H1 (cell line): ENCODE results near the gene OBP2B. TPM values are rescaled to one million over a fixed set of nuclear protein-coding genes. Genes with fewer than 3 reads are reported as not detected.
A peak's percentile ranks its signal among the peaks of the same experiment; 100 is the strongest.

Source experiments
- CTCF ChIA-PET: fragments of 300-600 bp; sonication (Branson Sonifier 250); formaldehyde crosslinking; loops from one replicate; lab custom pipeline; 2021; ENCODE audit not compliant: partially characterized antibody; lab: Charles Lee
- POLR2A ChIA-PET: fragments of 300-600 bp; sonication (Branson Sonifier 250); formaldehyde crosslinking; loops from one replicate; lab custom pipeline; 2021; ENCODE audit warnings: inconsistent platforms; ENCODE audit not compliant: partially characterized antibody; lab: Charles Lee
- DNase-seq, 2 experiments: peaks; one replicate each; pipeline versions ENCODE4 v3.0.0 to v3.0.0-alpha.2; 2010 to 2022; ENCODE audit warnings: low spot score in 2 of 2, low read depth in 1 of 2, mixed read lengths in 1 of 2
- FAIRE-seq: peaks from 2 replicates; lab custom pipeline; 2011; peaks lifted over from hg19 to GRCh38; lab: Jason Lieb, UNC
- H2AFZ ChIP-seq: 2 replicates; pipeline ENCODE4 v1.8.1; 2012; ENCODE audit warnings: low read length, inconsistent platforms
- H2AK5ac ChIP-seq: 2 replicates; pipeline ENCODE4 v1.6.1; 2013; ENCODE audit warnings: low read depth, low read length
- H2BK120ac ChIP-seq: replicated peaks from 2 replicates; pipeline ENCODE3; 2013; ENCODE audit warnings: low read depth, low read length, inconsistent platforms
- H2BK12ac ChIP-seq: 2 replicates; pipeline ENCODE4 v1.6.1; 2013; ENCODE audit warnings: low read depth, low read length
- H2BK15ac ChIP-seq: 2 replicates; pipeline ENCODE4 v1.6.1; 2013; ENCODE audit warnings: low read length
- H2BK20ac ChIP-seq: 2 replicates; pipeline ENCODE4 v1.6.1; 2013; ENCODE audit warnings: low read length
- H2BK5ac ChIP-seq: 2 replicates; pipeline ENCODE4 v1.6.1; 2013; ENCODE audit warnings: low read depth, low read length
- H3K14ac ChIP-seq: 2 replicates; pipeline ENCODE4 v1.6.1; 2013; ENCODE audit warnings: inconsistent platforms; ENCODE audit not compliant: insufficient read length
- H3K18ac ChIP-seq: 2 replicates; pipeline ENCODE4 v1.6.1; 2013; ENCODE audit warnings: low read length; ENCODE audit errors: extremely low read depth
- H3K23ac ChIP-seq: 2 replicates; pipeline ENCODE4 v1.6.1; 2013; ENCODE audit warnings: inconsistent platforms; ENCODE audit not compliant: insufficient read length
- H3K23me2 ChIP-seq: 2 replicates; pipeline ENCODE4 v1.6.1; 2013; ENCODE audit warnings: low read depth, low read length
- H3K27ac ChIP-seq: 2 replicates; pipeline ENCODE4 v1.6.1; 2011; ENCODE audit warnings: low read depth, low read length, inconsistent platforms
- H3K27me3 ChIP-seq, 4 experiments: replicated peaks in 1 of 4; 1 replicate in 1 of 4; 2 replicates in 3 of 4; pipeline versions ENCODE4 v1.6.1 to v1.8.1; 2011 to 2013; ENCODE audit warnings: low read length in 3 of 4, mild to moderate bottlenecking in 3 of 4, inconsistent platforms in 2 of 4, mixed read lengths in 2 of 4, moderate library complexity in 1 of 4; ENCODE audit not compliant: control insufficient read depth in 3 of 4, insufficient read depth in 3 of 4; ENCODE audit errors: extremely low read depth in 1 of 4
- H3K36me3 ChIP-seq, 4 experiments: 2 replicates each; pipeline versions ENCODE4 v1.6.1 to v1.8.1; 2011 to 2013; ENCODE audit warnings: mild to moderate bottlenecking in 4 of 4, low read length in 3 of 4, moderate library complexity in 2 of 4, control low read depth in 1 of 4, inconsistent platforms in 1 of 4; ENCODE audit not compliant: insufficient read depth in 4 of 4, control insufficient read depth in 2 of 4
- H3K4ac ChIP-seq: replicated peaks from 2 replicates; pipeline ENCODE3; 2013; ENCODE audit warnings: low read length, low read depth, mixed read lengths, inconsistent platforms; ENCODE audit not compliant: insufficient read length
- H3K4me1 ChIP-seq, 4 experiments: replicated peaks in 1 of 4; 1 replicate in 1 of 4; 2 replicates in 3 of 4; pipeline versions ENCODE4 v1.6.1 to v1.8.1; 2011 to 2013; ENCODE audit warnings: low read length in 3 of 4, inconsistent platforms in 2 of 4, mixed read lengths in 1 of 4; ENCODE audit not compliant: insufficient read depth in 4 of 4, control insufficient read depth in 3 of 4
- H3K4me2 ChIP-seq, 2 experiments: 2 replicates each; pipeline versions ENCODE4 v1.6.1 to v1.8.1; 2011 to 2013; ENCODE audit warnings: low read depth in 2 of 2, low read length in 2 of 2, control low read depth in 1 of 2, inconsistent platforms in 1 of 2, mild to moderate bottlenecking in 1 of 2; ENCODE audit not compliant: insufficient read depth in 1 of 2
- H3K4me3 ChIP-seq, 4 experiments: fragments of 200-600, 300-600 bp in 1 of 4; sonication (generic), shearing (Covaris generic), sonication (Bioruptor Twin) in 1 of 4; 2 replicates each; pipeline versions ENCODE4 v1.5.1 to v1.8.1; 2011 to 2016; ENCODE audit warnings: low read length in 4 of 4, low read depth in 3 of 4, control low read depth in 2 of 4, inconsistent platforms in 2 of 4, mild to moderate bottlenecking in 2 of 4, mixed read lengths in 1 of 4, moderate library complexity in 1 of 4; ENCODE audit not compliant: insufficient read depth in 2 of 4; ENCODE audit errors: extremely low read depth in 1 of 4
- H3K56ac ChIP-seq: replicated peaks from 2 replicates; pipeline ENCODE3; 2013; ENCODE audit warnings: low read depth, mild to moderate bottlenecking, mixed read lengths, low read length, inconsistent platforms; ENCODE audit not compliant: insufficient read length
- H3K79me1 ChIP-seq: 2 replicates; pipeline ENCODE4 v1.6.1; 2013; ENCODE audit warnings: low read depth, low read length, control low read depth
- H3K79me2 ChIP-seq, 2 experiments: 2 replicates each; pipeline versions ENCODE4 v1.6.1 to v1.8.1; 2012 to 2013; ENCODE audit warnings: low read length in 2 of 2, mild to moderate bottlenecking in 2 of 2, inconsistent platforms in 1 of 2; ENCODE audit not compliant: insufficient read depth in 2 of 2, control insufficient read depth in 1 of 2
- H3K9ac ChIP-seq, 4 experiments: replicated peaks in 1 of 4; 1 replicate in 1 of 4; 2 replicates in 3 of 4; pipeline versions ENCODE4 v1.6.1 to v1.8.1; 2011 to 2013; ENCODE audit warnings: low read depth in 3 of 4, low read length in 3 of 4, control low read depth in 2 of 4, mild to moderate bottlenecking in 2 of 4, moderate library complexity in 2 of 4, inconsistent platforms in 1 of 4; ENCODE audit errors: extremely low read depth in 1 of 4
- H3K9me3 ChIP-seq, 2 experiments: 2 replicates each; pipeline versions ENCODE4 v1.6.1 to v1.8.1; 2012 to 2013; ENCODE audit warnings: mild to moderate bottlenecking in 2 of 2, moderate library complexity in 2 of 2, control low read depth in 1 of 2, inconsistent platforms in 1 of 2, low read depth in 1 of 2, low read length in 1 of 2, mixed read lengths in 1 of 2; ENCODE audit not compliant: insufficient read depth in 2 of 2
- H4K20me1 ChIP-seq, 2 experiments: replicated peaks in 1 of 2; 2 replicates each; pipeline versions ENCODE3 to v1.8.1; 2011 to 2013; ENCODE audit warnings: inconsistent platforms in 2 of 2, low read length in 2 of 2, mild to moderate bottlenecking in 1 of 2; ENCODE audit not compliant: insufficient read depth in 2 of 2, control insufficient read depth in 1 of 2
- H4K5ac ChIP-seq: 2 replicates; pipeline ENCODE4 v1.6.1; 2013; ENCODE audit warnings: low read length, low read depth, mixed read lengths, inconsistent platforms; ENCODE audit not compliant: insufficient read length
- H4K8ac ChIP-seq: 2 replicates; pipeline ENCODE4 v1.8.0; 2013; ENCODE audit warnings: mild to moderate bottlenecking, moderate library complexity, low read length, inconsistent platforms; ENCODE audit not compliant: insufficient read depth; ENCODE audit errors: extremely low read depth
- H4K91ac ChIP-seq: replicated peaks from 2 replicates; pipeline ENCODE3; 2013; ENCODE audit warnings: low read length, mixed read lengths, inconsistent platforms; ENCODE audit not compliant: insufficient read length
- CBX5 ChIP-seq: fragments of 300-800, 300-1000 bp; sonication (generic); IDR thresholded peaks from 2 replicates; pipeline ENCODE4 v1.7.1; 2016; ENCODE audit warnings: antibody characterized with exemption, low read length, low read depth
- CTBP2 ChIP-seq: IDR thresholded peaks from 2 replicates; pipeline ENCODE4 v1.7.0; 2011; ENCODE audit warnings: borderline replicate concordance, mild to moderate bottlenecking, moderate library complexity, mixed read lengths, low read length; ENCODE audit not compliant: insufficient read depth, insufficient read length
- EGR1 ChIP-seq: IDR thresholded peaks from 2 replicates; pipeline ENCODE4 v1.6.1; 2011; ENCODE audit warnings: low read depth, low read length, borderline replicate concordance
- EZH2 ChIP-seq: fragments of 200-600 bp; sonication (generic); IDR thresholded peaks from 2 replicates; pipeline ENCODE4 v1.7.1; 2012; ENCODE audit warnings: low read depth, mild to moderate bottlenecking, moderate library complexity, low read length, inconsistent platforms; ENCODE audit not compliant: severe bottlenecking
- GTF2F1 ChIP-seq: IDR thresholded peaks from 2 replicates; pipeline ENCODE4 v1.6.1; 2012; ENCODE audit warnings: low read depth, low read length, improper control_type of control experiment, borderline replicate concordance
- PHF8 ChIP-seq: fragments of 200-600 bp; sonication (generic); conservative IDR thresholded peaks from 2 replicates; pipeline ENCODE4 v1.7.1; 2012; ENCODE audit warnings: low read depth, mild to moderate bottlenecking, inconsistent platforms, low read length, moderate library complexity
- RBBP5 ChIP-seq: IDR thresholded peaks from 2 replicates; pipeline ENCODE4 v1.7.1; 2012; ENCODE audit warnings: low read depth, mild to moderate bottlenecking, inconsistent platforms, low read length, moderate library complexity, borderline replicate concordance
- SIN3A ChIP-seq, 2 experiments: IDR thresholded peaks in 1 of 2; conservative IDR thresholded peaks in 1 of 2; 2 replicates each; pipeline ENCODE4 v1.6.1; 2011 to 2012; ENCODE audit warnings: low read length in 2 of 2, improper control_type of control experiment in 1 of 2, low read depth in 1 of 2, mild to moderate bottlenecking in 1 of 2
- SP1 ChIP-seq: IDR thresholded peaks from 2 replicates; pipeline ENCODE4 v1.6.1; 2011; ENCODE audit warnings: low read depth, low read length
- SRF ChIP-seq: IDR thresholded peaks from 2 replicates; pipeline ENCODE4 v1.6.1; 2011; ENCODE audit warnings: mild to moderate bottlenecking, low read depth, low read length, moderate library complexity
- TAF1 ChIP-seq: IDR thresholded peaks from 2 replicates; pipeline ENCODE4 v1.6.1; 2011; ENCODE audit warnings: mild to moderate bottlenecking, low read depth, low read length
- TAF7 ChIP-seq: optimal IDR thresholded peaks from 2 replicates; pipeline ENCODE3; 2011; ENCODE audit warnings: low read depth, mild to moderate bottlenecking, inconsistent platforms, low read length, moderate library complexity, borderline replicate concordance
- WGBS, 2 experiments: shearing (Covaris generic) in 1 of 2; methylation state at CpG; one replicate each; pipeline versions ENCODE4 v1.1.6 to v1.1.7; 2013 to 2015; ENCODE audit warnings: low lambda C conversion rate in 2 of 2, mixed read lengths in 2 of 2, inconsistent platforms in 1 of 2, low coverage in 1 of 2, missing lambda C conversion rate in 1 of 2; ENCODE audit not compliant: insufficient replicate concordance in 2 of 2, insufficient coverage in 1 of 2, insufficient read length in 1 of 2; ENCODE audit errors: extremely low coverage in 1 of 2, missing lambda C conversion rate in 1 of 2; 5-methylcytosine and 5-hydroxymethylcytosine counted together
- polyA plus RNA-seq, 7 experiments: library from polyadenylated mRNA; depleted of rRNA in 3 of 7; stranded (reverse) in 5 of 7; unstranded in 2 of 7; fragments of >200 nt in 5 of 7; fragments of 200-250 nt in 2 of 7; gene quantifications; 1 replicate in 5 of 7; 2 replicates in 1 of 7; 4 replicates in 1 of 7; pipeline versions ENCODE4 v1.2.1 to v1.2.3, GENCODE V29; 2011 to 2013; ENCODE audit warnings: missing spikeins in 2 of 7, mixed read lengths in 2 of 7
- total RNA-seq: library from RNA; stranded (reverse); fragmentation: NEBNext Ultra II Directional; extraction: Animal tissue kit (Norgen Biotek cat#: 25700); gene quantifications from 2 replicates; pipeline ENCODE4 v1.2.1, GENCODE V29; 2021

The OBP2B gene
- total and polyA plus RNA-seq, 2 of the 8 experiments (the other 6 are each of a cell fraction or from before 2014, with no cell fraction given): not detected

DNA sequence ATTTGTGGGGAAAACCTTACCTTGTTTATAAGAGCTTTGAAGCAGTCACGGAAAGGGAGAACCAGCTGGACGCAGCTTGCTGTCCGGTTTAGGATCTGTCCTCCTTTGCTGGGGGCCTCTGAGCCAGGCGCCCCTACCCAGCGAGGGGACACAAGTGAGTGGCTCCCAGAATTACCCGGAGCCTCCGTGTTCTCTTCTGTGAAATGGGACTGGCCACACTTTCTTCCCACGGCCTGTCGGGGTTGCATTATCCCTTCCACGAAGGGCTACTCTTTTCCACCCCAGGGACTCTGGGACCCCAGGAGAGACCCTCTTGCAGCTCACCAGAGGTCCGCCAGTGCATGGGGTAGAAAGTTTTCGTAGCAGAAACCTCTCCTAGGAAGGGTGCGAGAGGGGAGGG, 44.9 kb downstream of the OBP2B start:
- Histone ChIP-seq H3K4me2 (peak overlapping the region; percentile 60 to 83), H3K79me1 (no peaks in the 10 kb centered on the region), H3K4me1 (peaks cover 0 to 3% (median 0%) of the 10 kb centered on the region in 4 experiments; a peak in 2 of 7 replicates), H3K79me2 (no peaks in the 10 kb centered on the region), H3K9me3 (no peaks in the 10 kb centered on the region), H2BK15ac (no peak overlapping the region), H4K91ac (no peak overlapping the region), H3K9ac (no peak overlapping the region), H2BK12ac (no peak overlapping the region), H3K14ac (no peak overlapping the region), H4K20me1 (peaks cover 0 to 8% of the 10 kb centered on the region in 2 experiments), H3K23ac (no peak overlapping the region), H3K56ac (no peak overlapping the region), H3K23me2 (peaks cover 7% of the 10 kb centered on the region; the same call in 1 of the 2 replicates), H3K18ac (no peak overlapping the region), H3K27me3 (peaks cover 2 to 25% (median 16%) of the 10 kb centered on the region in 4 experiments), H2BK120ac (no peak overlapping the region), H2BK5ac (no peak overlapping the region), H3K4me3 (peak overlapping the region; percentile 42 to 75 (median 54); a peak in 6 of 8 replicates), H3K27ac (no peak overlapping the region), H3K4ac (no peak overlapping the region), H4K8ac (0 out of 2 replicates have a peak overlapping the region, but pooled peaks have one; percentile 74), H2AK5ac (no peak overlapping the region), H4K5ac (no peak overlapping the region), H2AFZ (peak overlapping the region; percentile 54; the same call in 1 of the 2 replicates), H3K36me3 (no peaks in the 10 kb centered on the region), H2BK20ac (no peak overlapping the region)
- ChIA-PET POLR2A (interaction anchor here (0.7 to 0.8 kb wide), 2 partner anchors 15 to 50 kb away, joined by 3 to 4 read pairs; no protein-coding TSS in a partner anchor), CTCF (interaction anchor here (0.8 to 1.4 kb wide), 3 partner anchors 8 to 175 kb away, joined by 3 to 8 read pairs (median 4); no protein-coding TSS in a partner anchor)
- FAIRE-seq: no peak
- WGBS, 2 experiments: 78% methylated on average over 12 of the region's 13 CpGs; no CpG with 5 or more reads in 1 of the 2 experiments
- DNase-seq: no peak
- TF ChIP-seq SRF: no peak
- no peak for TF ChIP-seq EZH2
- TF ChIP-seq CBX5: no peak
- TF ChIP-seq GTF2F1: no peak
- no peak for TF ChIP-seq SIN3A (conservative IDR thresholded peaks at IDR 0.05 in 1 of 2, IDR thresholded peaks at IDR 0.05 in 1 of 2; ENCODE audit: low read depth in 1 of 2, low read length in 2 of 2)
- no peak for TF ChIP-seq TAF1
- no peak for TF ChIP-seq CTBP2
- TF ChIP-seq TAF7: no peak
- TF ChIP-seq EGR1: no peak
- no peak for TF ChIP-seq SP1
- TF ChIP-seq PHF8: no peak
- TF ChIP-seq RBBP5: no peak
